HG03060 (cell line): ENCODE data around the gene SEMA3C.

Experiments
- ATAC-seq: cut with Tn5 transposase; IDR thresholded peaks from one replicate; pipeline ENCODE4 v1.9.1; 2021; ENCODE audit warnings: low read depth, moderate number of reproducible peaks; ENCODE audit not compliant: unreplicated experiment

Gene SEMA3C

GRCh38 chr7:80752954-80753690 lies 165.7 kb downstream of the SEMA3C start:
- ATAC-seq, result no peak

- no peak for ATAC-seq
Observed at GRCh38 chr7:80749270-80749669, 169.6 kb downstream of the SEMA3C start.

- no peak for ATAC-seq
Observed at GRCh38 chr7:80748363-80749042, 170.3 kb downstream of the SEMA3C start.

DNA sequence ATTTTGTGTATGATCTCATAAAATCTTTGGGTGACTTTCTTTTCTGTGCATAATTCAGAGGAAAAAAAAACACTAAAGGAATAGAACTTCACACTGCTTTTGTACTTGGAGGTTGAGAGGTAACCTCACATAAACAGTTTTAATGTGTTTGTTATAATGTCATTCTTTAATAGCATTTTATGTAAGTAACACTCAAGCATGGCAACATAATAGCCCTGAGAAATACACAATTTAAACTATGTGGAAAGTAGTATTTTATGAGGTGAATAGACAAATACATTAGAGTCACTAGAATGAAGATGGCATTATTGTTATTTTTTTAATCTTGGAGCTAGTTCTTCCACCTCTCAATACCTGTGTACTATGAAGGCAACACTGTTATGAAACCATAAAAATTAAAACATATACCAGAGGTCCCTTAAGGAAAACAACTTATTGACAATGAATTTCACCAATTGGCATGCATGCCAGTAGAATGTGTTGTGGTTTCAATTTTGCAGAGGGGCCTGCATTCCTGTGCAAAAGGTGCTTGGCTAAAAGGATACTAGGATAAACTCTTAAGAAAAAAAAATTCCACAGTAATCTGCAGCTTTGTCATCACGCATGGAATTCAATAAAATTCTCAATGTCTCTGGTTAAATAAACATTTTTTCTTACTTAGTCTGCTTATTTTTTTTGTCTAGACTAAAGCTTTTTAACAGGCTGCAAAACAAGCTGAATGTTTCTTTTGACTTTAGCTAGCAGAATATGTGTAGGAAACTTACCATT lies 177.9 kb downstream of the SEMA3C start:
- ATAC-seq, result no peak

GRCh38 chr7:80736371-80737125 lies 182.3 kb downstream of the SEMA3C start:
- no peak for ATAC-seq

GRCh38 chr7:80735330-80735729 lies 183.5 kb downstream of the SEMA3C start:
- ATAC-seq, result no peak

GRCh38 chr7:80734011-80734410 lies 184.8 kb downstream of the SEMA3C start:
- ATAC-seq, result no peak

GRCh38 chr7:80733333-80733915 lies 185.4 kb downstream of the SEMA3C start:
- no peak for ATAC-seq

DNA sequence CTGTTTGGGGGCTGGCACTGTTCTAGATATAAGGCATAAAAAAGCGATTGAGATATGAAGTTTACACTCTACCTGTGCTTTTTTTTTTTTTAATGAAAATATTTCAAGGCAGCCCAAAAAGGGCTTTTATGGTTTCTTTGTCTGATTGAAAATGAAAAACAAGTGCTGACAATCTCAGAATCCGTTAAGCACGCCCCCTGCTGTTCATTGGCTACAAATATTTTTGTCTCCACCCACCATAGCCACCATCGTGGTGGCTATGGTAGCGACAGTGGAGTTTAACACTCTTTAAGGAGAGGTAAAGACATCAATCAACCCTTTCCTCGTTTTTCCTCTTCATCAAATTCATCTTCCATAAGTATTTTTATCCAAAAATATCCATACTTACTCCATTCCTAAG lies 186.2 kb downstream of the SEMA3C start:
- ATAC-seq, result no peak

DNA sequence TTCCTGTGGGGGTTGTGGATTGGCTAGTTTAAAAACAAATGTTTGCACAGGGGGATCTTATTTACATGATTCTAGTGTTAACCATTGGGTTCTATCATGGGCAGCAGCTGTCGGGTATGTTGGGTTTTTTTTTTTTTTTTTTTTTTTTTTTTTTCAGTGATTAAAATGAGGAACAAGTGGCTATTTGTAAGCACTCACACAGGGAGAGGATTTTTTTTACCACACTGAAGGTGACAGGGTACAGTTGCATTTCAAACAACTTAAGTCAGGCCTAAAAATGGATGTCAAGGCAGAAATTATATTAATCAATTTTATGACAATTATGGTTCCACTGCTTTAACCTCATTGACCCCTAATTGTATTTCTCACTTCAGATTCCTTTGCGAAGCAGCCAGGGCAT lies 187.6 kb downstream of the SEMA3C start:
- no peak for ATAC-seq

DNA sequence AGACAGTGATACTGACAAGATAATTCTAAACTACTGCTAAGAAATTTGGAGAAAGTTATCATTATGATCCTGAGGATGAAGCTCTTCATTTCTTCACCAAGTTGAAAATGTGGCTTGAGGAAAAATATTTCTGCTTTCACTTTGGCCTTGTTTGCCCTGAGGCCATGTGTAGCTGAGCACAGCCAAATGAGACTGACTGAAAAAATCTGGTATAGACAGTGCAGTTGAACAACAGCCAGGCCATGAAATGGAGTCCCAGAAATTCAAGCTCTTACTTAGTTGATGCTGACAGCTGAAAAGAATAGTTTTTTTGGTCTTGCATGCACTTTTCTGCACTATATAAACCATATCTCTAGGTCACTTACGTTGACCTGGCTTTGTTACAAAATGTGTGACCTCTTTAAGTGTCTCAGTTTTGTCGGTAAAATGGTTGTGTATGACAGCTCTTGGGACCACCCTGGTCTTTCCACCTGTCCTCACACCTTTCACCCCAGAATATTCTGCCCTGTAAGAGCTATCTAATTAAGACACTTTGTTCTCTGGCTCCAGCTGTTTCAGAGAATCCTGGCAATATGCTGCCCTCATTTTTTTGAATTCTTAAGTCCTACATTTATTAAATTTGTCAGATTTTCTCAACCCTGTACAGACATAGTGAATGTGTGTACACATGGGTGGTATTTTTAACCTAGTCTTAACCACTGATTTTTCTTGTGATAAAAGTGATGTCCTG lies 189.1 kb downstream of the SEMA3C start:
- ATAC-seq, result no peak

DNA sequence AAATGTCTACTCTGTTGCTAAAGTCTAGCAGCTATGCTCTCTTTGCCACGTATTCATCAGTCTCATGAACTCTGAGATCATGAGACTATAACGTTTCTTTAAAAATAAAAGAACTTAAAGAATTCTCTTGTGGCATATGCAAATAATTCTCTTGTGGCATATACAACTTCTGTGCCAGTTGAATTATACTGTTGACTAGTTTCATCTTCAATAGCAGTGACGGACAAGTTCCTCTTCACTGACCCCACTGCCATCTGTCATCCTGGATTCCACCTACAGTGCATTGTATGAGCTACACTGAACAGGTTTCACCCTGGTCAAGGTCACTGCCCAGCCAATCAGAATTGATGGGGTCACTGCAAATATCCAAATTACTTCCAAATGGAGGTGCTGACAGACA lies 192.2 kb downstream of the SEMA3C start:
- ATAC-seq, result peak; percentile 75

DNA sequence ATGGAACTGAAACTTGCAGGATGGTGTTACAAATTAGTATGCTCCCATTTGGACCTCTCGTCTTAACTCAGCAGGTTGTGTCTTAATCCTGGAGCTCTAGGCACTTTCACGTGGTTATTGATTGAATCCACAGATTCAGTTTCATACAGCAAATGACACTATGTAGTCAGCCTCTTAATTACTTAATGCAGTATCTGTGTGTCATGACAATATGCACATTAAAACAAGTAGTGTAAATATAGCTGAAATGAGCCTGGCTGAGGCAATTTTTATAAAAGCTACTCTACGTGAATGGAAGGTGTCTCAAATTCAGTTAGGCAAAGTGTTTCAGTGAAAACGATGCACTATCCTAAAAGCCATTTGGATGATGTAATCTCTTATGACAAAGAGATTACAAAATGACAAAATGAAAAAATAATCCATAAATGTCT lies 193.7 kb downstream of the SEMA3C start:
- ATAC-seq, result no peak

- ATAC-seq, result no peak
Observed at GRCh38 chr7:80724249-80724871, 194.5 kb downstream of the SEMA3C start.

GRCh38 chr7:80722616-80723195 lies 196.1 kb downstream of the SEMA3C start:
- ATAC-seq, result no peak

GRCh38 chr7:80721883-80722615 lies 196.8 kb downstream of the SEMA3C start:
- no peak for ATAC-seq

DNA sequence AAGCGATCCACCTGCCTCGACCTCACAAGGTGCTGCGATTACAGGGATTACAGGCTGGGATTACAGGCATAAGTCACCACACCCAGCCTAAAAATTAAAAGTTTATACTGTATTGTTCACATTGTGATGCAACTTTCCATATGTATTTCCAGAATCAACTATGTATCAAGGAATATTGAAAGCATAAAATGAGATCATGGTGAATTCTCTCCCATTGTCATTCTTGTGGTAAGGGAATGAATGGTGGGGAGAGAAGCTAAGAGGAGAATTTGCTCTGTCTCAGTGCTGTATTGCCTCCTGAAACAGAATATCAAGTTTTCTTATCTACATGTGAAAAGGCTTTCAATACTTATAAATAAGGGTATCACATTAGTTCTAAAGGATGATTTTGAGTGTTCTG lies 198.7 kb downstream of the SEMA3C start:
- ATAC-seq, result no peak

DNA sequence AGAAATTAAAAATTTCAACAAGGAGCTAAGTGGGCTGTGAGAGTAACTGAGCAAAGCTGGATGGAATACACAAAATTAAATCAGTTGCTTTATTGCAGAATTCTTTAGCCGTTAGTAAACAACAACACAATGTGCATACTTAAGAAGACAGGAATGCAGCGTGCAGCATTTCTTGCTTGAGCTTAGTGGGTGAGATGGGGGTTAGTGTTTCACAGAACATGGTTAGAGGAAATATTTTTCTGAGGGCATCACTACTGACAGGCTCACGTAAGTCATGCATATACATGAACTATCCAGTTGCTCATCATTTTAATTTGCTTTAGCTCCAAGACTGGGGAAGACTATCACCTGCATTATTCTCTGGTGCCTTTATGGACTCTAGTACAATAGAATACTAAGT lies 199.6 kb downstream of the SEMA3C start:
- no peak for ATAC-seq
